DND-41 (cell line): ENCODE measurements around the gene MCTP2.

Experiments
- ATAC-seq: fragments of 200-7000 bp; cut with Tn5 transposase; 3 replicates; pipeline ENCODE4 v1.9.1; 2021; ENCODE audit warnings: low read depth; ENCODE audit not compliant: insufficient read depth
- DNase-seq: peaks from one replicate; pipeline ENCODE4 v3.0.0-alpha.2; 2020
- H2AFZ ChIP-seq: 2 replicates; pipeline ENCODE4 v1.6.0; 2012; ENCODE audit warnings: low read depth, low read length
- H3K27ac ChIP-seq: 2 replicates; pipeline ENCODE4 v1.5.1; 2012; ENCODE audit warnings: low read length, inconsistent platforms
- H3K27me3 ChIP-seq: fragments of 200-600 bp; sonication (generic); 2 replicates; pipeline ENCODE4 v1.6.0; 2012; ENCODE audit warnings: low read length, mild to moderate bottlenecking, inconsistent platforms; ENCODE audit not compliant: insufficient read depth, poor library complexity
- H3K36me3 ChIP-seq: 2 replicates; pipeline ENCODE4 v1.5.1; 2012; ENCODE audit warnings: low read length, inconsistent platforms; ENCODE audit not compliant: insufficient read depth
- H3K4me1 ChIP-seq: 2 replicates; pipeline ENCODE4 v1.5.1; 2012; ENCODE audit warnings: mild to moderate bottlenecking, low read length; ENCODE audit not compliant: insufficient read depth
- H3K4me2 ChIP-seq: 2 replicates; pipeline ENCODE4 v1.6.0; 2012; ENCODE audit warnings: mild to moderate bottlenecking, moderate library complexity, low read length, inconsistent platforms; ENCODE audit not compliant: insufficient read depth
- H3K4me3 ChIP-seq, 2 experiments: fragments of 200-600 bp in 1 of 2; shearing (Covaris generic) in 1 of 2; 2 replicates each; pipeline ENCODE4 v1.5.1; 2012 to 2016; ENCODE audit warnings: inconsistent platforms in 2 of 2, low read length in 2 of 2, mild to moderate bottlenecking in 2 of 2, low read depth in 1 of 2, moderate library complexity in 1 of 2
- H3K79me2 ChIP-seq: 2 replicates; pipeline ENCODE4 v1.6.0; 2012; ENCODE audit warnings: low read length, inconsistent platforms; ENCODE audit not compliant: insufficient read depth
- H3K9ac ChIP-seq: 2 replicates; pipeline ENCODE4 v1.6.0; 2012; ENCODE audit warnings: low read depth, mild to moderate bottlenecking, inconsistent platforms, low read length, moderate library complexity
- H3K9me3 ChIP-seq: 2 replicates; pipeline ENCODE4 v1.5.1; 2012; ENCODE audit warnings: low read length, moderate library complexity, mild to moderate bottlenecking, inconsistent platforms; ENCODE audit not compliant: insufficient read depth, severe bottlenecking
- H4K20me1 ChIP-seq: 2 replicates; pipeline ENCODE4 v1.6.0; 2012; ENCODE audit warnings: low read length; ENCODE audit not compliant: insufficient read depth
- CTCF ChIP-seq: IDR thresholded peaks from 2 replicates; pipeline ENCODE4 v1.5.1; 2012; ENCODE audit warnings: borderline replicate concordance, low read length, moderate library complexity, mild to moderate bottlenecking; ENCODE audit not compliant: poor library complexity, severe bottlenecking; ENCODE audit errors: extremely low read depth
- EZH2 ChIP-seq: IDR thresholded peaks from 3 replicates; pipeline ENCODE4 v1.6.1; 2012; ENCODE audit warnings: borderline replicate concordance, low read depth, mild to moderate bottlenecking, moderate library complexity, low read length, inconsistent platforms; ENCODE audit not compliant: severe bottlenecking

Gene MCTP2

GRCh38 chr15:94228611-94229010 is 2.8 kb upstream of the MCTP2 start:
- no peaks in the 10 kb centered on the region for H3K9me3 ChIP-seq
- H3K4me1 ChIP-seq: peaks cover 33% of the 10 kb centered on the region
- ATAC-seq (no peak), DNase-seq (no peak)
- no peaks in the 10 kb centered on the region for H3K27me3 ChIP-seq
- no peaks in the 10 kb centered on the region for H3K36me3 ChIP-seq
- H3K79me2 ChIP-seq: peaks cover 7% of the 10 kb centered on the region
- no peak for TF ChIP-seq EZH2
- no peak for TF ChIP-seq CTCF
- no peak overlapping the region for H3K27ac ChIP-seq
- H3K9ac ChIP-seq: no peak overlapping the region
- H4K20me1 ChIP-seq: no peaks in the 10 kb centered on the region
- no peak overlapping the region for H3K4me2 ChIP-seq
- no peak overlapping the region for H3K4me3 ChIP-seq
- no peak overlapping the region for H2AFZ ChIP-seq

GRCh38 chr15:94229591-94230369 is 1.6 kb upstream of the MCTP2 start:
- Histone ChIP-seq H3K27ac (peak overlapping the region; percentile 78), H3K9me3 (no peaks in the 10 kb centered on the region), H3K79me2 (peaks cover 7% of the 10 kb centered on the region), H4K20me1 (no peaks in the 10 kb centered on the region), H2AFZ (peak overlapping the region; percentile 38), H3K4me3 (peak overlapping the region in 1 of 2 experiments; percentile 76; a peak in 2 of 4 replicates), H3K4me2 (peak overlapping the region; percentile 78), H3K9ac (peak overlapping the region; percentile 65), H3K4me1 (peaks cover 33% of the 10 kb centered on the region), H3K36me3 (no peaks in the 10 kb centered on the region), H3K27me3 (no peaks in the 10 kb centered on the region)
- DNase-seq (peak; percentile 58), ATAC-seq (peak; percentile 68)
- TF ChIP-seq CTCF (no peak), EZH2 (no peak)

GRCh38 chr15:94230431-94230882 is 904 bp upstream of the MCTP2 start:
- Histone ChIP-seq H3K4me3 (peak overlapping the region; percentile 31 to 76), H3K9ac (peak overlapping the region; percentile 65), H3K4me2 (peak overlapping the region; percentile 78), H3K27ac (peak overlapping the region; percentile 78), H4K20me1 (no peaks in the 10 kb centered on the region), H2AFZ (peak overlapping the region; percentile 76), H3K27me3 (no peaks in the 10 kb centered on the region), H3K79me2 (peaks cover 7% of the 10 kb centered on the region), H3K4me1 (peaks cover 33% of the 10 kb centered on the region), H3K36me3 (no peaks in the 10 kb centered on the region), H3K9me3 (no peaks in the 10 kb centered on the region)
- TF ChIP-seq CTCF (no peak), EZH2 (no peak)
- DNase-seq (no peak), ATAC-seq (no peak)
